ENCODE results near the gene HMX1. TPM values are rescaled to one million over a fixed set of nuclear protein-coding genes. Genes with fewer than 3 reads are reported as not detected.
A peak's percentile ranks its signal among the peaks of the same experiment; 100 is the strongest.

The HMX1 gene
- total RNA-seq, 4 donors from 2014 or later: 2.6 TPM; not detected in 3

GRCh38 chr4:8858701-8859210, 12.9 kb downstream of the HMX1 start:
- Histone ChIP-seq H3K27me3 (peaks cover 51% of the 10 kb centered on the region), H3K4me1 (peaks cover 16 to 35% of the 10 kb centered on the region in 2 donors)

GRCh38 chr4:8857766-8858700, 13.6 kb downstream of the HMX1 start:
- WGBS, 2 donors: 3 to 5% methylated on average over 58 to 70 of the region's 74 CpGs

More at GRCh38 chr4:8858701-8859210, 12.9 kb downstream of the HMX1 start:
- TF ChIP-seq POLR2A (IDR thresholded peaks at IDR 0.05): no peak
- no peak for TF ChIP-seq CTCF (IDR thresholded peaks at IDR 0.05)
- WGBS, 2 donors: 1 to 5% methylated on average over 3 to 15 of the region's 19 CpGs
- no peak for DNase-seq
- Histone ChIP-seq H3K36me3 (no peaks in the 10 kb centered on the region), H3K4me3 (replicated peaks in 1 of 3) (no peak overlapping the region), H3K9me3 (no peaks in the 10 kb centered on the region), H3K27ac (no peak overlapping the region)
- intact Hi-C loops (cut with DNase I): no loop called here

GRCh38 chr4:8856835-8857621, 14.6 kb downstream of the HMX1 start:
- intact Hi-C loops (cut with DNase I): no loop called here
- DNase-seq: no peak
- no peak overlapping the region for H3K27ac ChIP-seq
- peaks cover 38% of the 10 kb centered on the region for H3K27me3 ChIP-seq
- no peak overlapping the region for H3K4me3 ChIP-seq (replicated peaks in 1 of 3)
- WGBS, 2 donors: 4% methylated on average over 21 to 45 of the region's 51 CpGs
- H3K4me1 ChIP-seq: peaks cover 16 to 35% of the 10 kb centered on the region in 2 donors
- TF ChIP-seq POLR2A (IDR thresholded peaks at IDR 0.05): no peak
- TF ChIP-seq CTCF (IDR thresholded peaks at IDR 0.05): no peak
- no peaks in the 10 kb centered on the region for H3K36me3 ChIP-seq
- no peaks in the 10 kb centered on the region for H3K9me3 ChIP-seq

More at GRCh38 chr4:8857766-8858700, 13.6 kb downstream of the HMX1 start:
- H3K4me3 ChIP-seq (replicated peaks in 1 of 3): no peak overlapping the region
- H3K4me1 ChIP-seq: peaks cover 16 to 35% of the 10 kb centered on the region in 2 donors
- intact Hi-C loops (cut with DNase I): no loop called here
- H3K9me3 ChIP-seq: no peaks in the 10 kb centered on the region
- H3K27me3 ChIP-seq: peaks cover 46% of the 10 kb centered on the region
- no peak overlapping the region for H3K27ac ChIP-seq
- no peak for DNase-seq
- H3K36me3 ChIP-seq: no peaks in the 10 kb centered on the region
- no peak for TF ChIP-seq CTCF (IDR thresholded peaks at IDR 0.05)

GRCh38 chr4:8855818-8856245, 15.8 kb downstream of the HMX1 start:
- 2 to 6% methylated on average over 9 of the region's 9 CpGs for WGBS, 2 donors
- Histone ChIP-seq H3K27me3 (peaks cover 27% of the 10 kb centered on the region), H3K4me1 (peaks cover 13 to 24% of the 10 kb centered on the region in 2 donors), H3K4me3 (replicated peaks in 1 of 3) (no peak overlapping the region), H3K9me3 (no peaks in the 10 kb centered on the region), H3K36me3 (no peaks in the 10 kb centered on the region), H3K27ac (no peak overlapping the region)
- intact Hi-C loops (cut with DNase I): no loop called here
- peak; percentile 43 to 53 for DNase-seq
- TF ChIP-seq CTCF (IDR thresholded peaks at IDR 0.05) (no peak), POLR2A (IDR thresholded peaks at IDR 0.05) (no peak)

All from thyroid gland (tissue), 4 donors.